ENCODE data around the gene WBP2NL.

- TF ChIP-seq, protein P1, sequence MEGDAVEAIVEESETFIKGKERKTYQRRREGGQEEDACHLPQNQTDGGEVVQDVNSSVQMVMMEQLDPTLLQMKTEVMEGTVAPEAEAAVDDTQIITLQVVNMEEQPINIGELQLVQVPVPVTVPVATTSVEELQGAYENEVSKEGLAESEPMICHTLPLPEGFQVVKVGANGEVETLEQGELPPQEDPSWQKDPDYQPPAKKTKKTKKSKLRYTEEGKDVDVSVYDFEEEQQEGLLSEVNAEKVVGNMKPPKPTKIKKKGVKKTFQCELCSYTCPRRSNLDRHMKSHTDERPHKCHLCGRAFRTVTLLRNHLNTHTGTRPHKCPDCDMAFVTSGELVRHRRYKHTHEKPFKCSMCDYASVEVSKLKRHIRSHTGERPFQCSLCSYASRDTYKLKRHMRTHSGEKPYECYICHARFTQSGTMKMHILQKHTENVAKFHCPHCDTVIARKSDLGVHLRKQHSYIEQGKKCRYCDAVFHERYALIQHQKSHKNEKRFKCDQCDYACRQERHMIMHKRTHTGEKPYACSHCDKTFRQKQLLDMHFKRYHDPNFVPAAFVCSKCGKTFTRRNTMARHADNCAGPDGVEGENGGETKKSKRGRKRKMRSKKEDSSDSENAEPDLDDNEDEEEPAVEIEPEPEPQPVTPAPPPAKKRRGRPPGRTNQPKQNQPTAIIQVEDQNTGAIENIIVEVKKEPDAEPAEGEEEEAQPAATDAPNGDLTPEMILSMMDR (IDR thresholded peaks at IDR 0.05) = no peak
- TF ChIP-seq POLR2A (IDR thresholded peaks at IDR 0.05) = no peak
These were observed 68.3 kb downstream of the WBP2NL start for GRCh38 chr22:42066937-42067336.

Data from tibial nerve (tissue), 3 donors.